ENCODE results near the gene LETMD1. TPM values are rescaled to one million over a fixed set of nuclear protein-coding genes. Genes with fewer than 3 reads are reported as not detected.

Gene LETMD1
- total RNA-seq, 4 donors from 2014 or later: 19.1 to 55.3 (median 35.1) TPM

- Histone ChIP-seq H3K4me1 (no peaks in the 10 kb centered on the region), H3K4me3 (no peak overlapping the region), H3K36me3 (peaks cover 0 to 56% (median 13%) of the 10 kb centered on the region in 3 donors), H3K9me3 (no peaks in the 10 kb centered on the region), H3K27ac (no peak overlapping the region), H3K27me3 (no peaks in the 10 kb centered on the region)
- DNase-seq: no peak
- TF ChIP-seq POLR2A (IDR thresholded peaks at IDR 0.05) (no peak), CTCF (IDR thresholded peaks at IDR 0.05) (no peak)
- intact Hi-C loops (cut with DNase I): no loop called here
- WGBS, 2 donors: 93 to 95% methylated on average over 10 of the region's 10 CpGs
Observed at GRCh38 chr12:51090705-51091229, 42.6 kb downstream of the LETMD1 start.

GRCh38 chr12:51098611-51099010 is 50.5 kb downstream of the LETMD1 start:
- no peak for TF ChIP-seq POLR2A (IDR thresholded peaks at IDR 0.05)
- no peak for TF ChIP-seq CTCF (IDR thresholded peaks at IDR 0.05)
- DNase-seq: no peak
- peaks cover 3 to 100% (median 41%) of the 10 kb centered on the region in 3 donors for H3K36me3 ChIP-seq
- H3K4me1 ChIP-seq: no peaks in the 10 kb centered on the region
- no peaks in the 10 kb centered on the region for H3K9me3 ChIP-seq
- no peak overlapping the region for H3K4me3 ChIP-seq
- WGBS, 2 donors: 85 to 95% methylated on average over 1 of the region's 1 CpG
- intact Hi-C loops (cut with DNase I): no loop called here
- no peaks in the 10 kb centered on the region for H3K27me3 ChIP-seq
- H3K27ac ChIP-seq: no peak overlapping the region

- Histone ChIP-seq H3K36me3 (peaks cover 13 to 100% (median 22%) of the 10 kb centered on the region in 3 donors), H3K4me1 (no peaks in the 10 kb centered on the region), H3K4me3 (no peak overlapping the region), H3K9me3 (no peaks in the 10 kb centered on the region), H3K27me3 (no peaks in the 10 kb centered on the region), H3K27ac (no peak overlapping the region)
- intact Hi-C loops (cut with DNase I): no loop called here
- DNase-seq: no peak
- TF ChIP-seq POLR2A (IDR thresholded peaks at IDR 0.05): no peak
- no peak for TF ChIP-seq CTCF (IDR thresholded peaks at IDR 0.05)
Observed at GRCh38 chr12:51103977-51104376, 55.9 kb downstream of the LETMD1 start.

GRCh38 chr12:51108136-51108535 is 60.0 kb downstream of the LETMD1 start:
- no peak for DNase-seq
- TF ChIP-seq CTCF (IDR thresholded peaks at IDR 0.05): no peak
- no peak for TF ChIP-seq POLR2A (IDR thresholded peaks at IDR 0.05)
- Histone ChIP-seq H3K4me3 (no peak overlapping the region), H3K27me3 (no peaks in the 10 kb centered on the region), H3K27ac (no peak overlapping the region), H3K36me3 (peaks cover 17 to 100% (median 24%) of the 10 kb centered on the region in 3 donors), H3K4me1 (no peaks in the 10 kb centered on the region), H3K9me3 (no peaks in the 10 kb centered on the region)
- 76 to 92% methylated on average over 4 of the region's 4 CpGs for WGBS, 2 donors
- intact Hi-C loops (cut with DNase I): no loop called here

Small RNAs within 50 kb of the gene (small RNA-seq; reads per million reads assigned to genes)
- gene RNU6-1273P (0 reads per million in 4 donors), gene RNU6-87P (0 reads per million in 4 donors)

Other genes starting within 250 kb of the LETMD1 start
- not detected for gene TMPRSS12, start 205.4 kb upstream of the LETMD1 start, total RNA-seq
- not detected for gene HIGD1C, start 95.8 kb upstream of the LETMD1 start, total RNA-seq
- 10 to 100 TPM; 23.6 to 78.9 (median 39.9) TPM for gene SLC11A2, start 21.9 kb upstream of the LETMD1 start, total RNA-seq
- gene CSRNP2, start 35.3 kb downstream of the LETMD1 start, total RNA-seq: 10 to 100 TPM in 2 of 4 donors, 1 to 10 TPM in 2; 7.4 to 14.7 (median 10.4) TPM
- 10 to 100 TPM; 10.8 to 12.0 (median 11.7) TPM for gene TFCP2, start 124.8 kb downstream of the LETMD1 start, total RNA-seq
- 1 to 10 TPM in 2 of 4 donors, under 1 TPM in 2; 0.42 to 5.9 (median 1.7) TPM for gene POU6F1, start 169.7 kb downstream of the LETMD1 start, total RNA-seq
- 100 to 1,000 TPM; 156 to 261 (median 188) TPM for gene DAZAP2, start 190.5 kb downstream of the LETMD1 start, total RNA-seq
- 100 to 1,000 TPM in 3 of 4 donors, 10 to 100 TPM in 1; 97.8 to 169 (median 124) TPM for gene SMAGP, start 222.1 kb downstream of the LETMD1 start, total RNA-seq